HG02885 (cell line): ENCODE results near the gene TSPAN7.

Experiments
- ATAC-seq: cut with Tn5 transposase; IDR thresholded peaks from one replicate; pipeline ENCODE4 v1.9.1; 2021; ENCODE audit warnings: mild to moderate bottlenecking; ENCODE audit not compliant: unreplicated experiment, poor library complexity

Gene TSPAN7

DNA sequence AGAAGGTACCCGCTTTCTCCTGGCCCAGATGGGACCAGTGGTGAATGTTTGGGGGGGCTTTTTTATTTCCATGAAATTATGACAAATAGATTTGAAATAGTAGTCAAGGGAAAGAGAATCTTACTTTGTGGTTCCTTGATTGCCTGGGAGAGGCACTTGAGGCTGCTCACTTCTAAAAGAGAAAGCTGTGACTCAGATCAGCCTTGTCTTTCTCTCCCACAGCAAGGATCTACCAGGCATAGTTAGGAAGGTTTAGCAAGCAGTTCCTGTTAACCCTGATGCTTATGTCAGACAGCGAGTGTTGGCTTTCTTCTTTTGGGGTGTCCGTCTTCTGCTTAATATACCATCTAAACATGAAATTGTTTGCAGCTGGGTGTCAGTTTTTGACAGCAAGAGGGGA, 114.5 kb downstream of the TSPAN7 start:
- ATAC-seq, result no peak

GRCh38 chrX:38678183-38678582, 116.8 kb downstream of the TSPAN7 start:
- ATAC-seq, result no peak

- no peak for ATAC-seq
Observed at GRCh38 chrX:38678821-38679220, 117.5 kb downstream of the TSPAN7 start.

DNA sequence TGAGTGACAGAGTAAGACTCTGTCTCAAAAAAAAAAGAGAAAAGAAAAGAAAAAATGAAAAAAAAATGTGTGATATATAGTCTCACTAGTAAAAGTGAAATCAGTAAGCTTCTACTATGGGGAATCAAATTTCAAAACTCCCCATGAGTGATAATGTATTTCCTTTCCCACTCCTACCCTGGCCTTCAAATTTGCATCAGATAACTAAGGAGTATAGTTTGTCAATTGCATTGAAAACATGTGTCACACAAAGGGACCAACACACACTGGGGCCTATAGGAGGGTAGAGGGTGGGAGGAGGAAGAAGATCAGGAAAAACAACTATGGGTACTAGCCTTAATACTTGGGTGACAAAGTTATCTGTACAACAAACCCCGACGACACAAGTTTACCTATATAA, 118.4 kb downstream of the TSPAN7 start:
- no peak for ATAC-seq

GRCh38 chrX:38682095-38682494, 120.8 kb downstream of the TSPAN7 start:
- ATAC-seq, result no peak

DNA sequence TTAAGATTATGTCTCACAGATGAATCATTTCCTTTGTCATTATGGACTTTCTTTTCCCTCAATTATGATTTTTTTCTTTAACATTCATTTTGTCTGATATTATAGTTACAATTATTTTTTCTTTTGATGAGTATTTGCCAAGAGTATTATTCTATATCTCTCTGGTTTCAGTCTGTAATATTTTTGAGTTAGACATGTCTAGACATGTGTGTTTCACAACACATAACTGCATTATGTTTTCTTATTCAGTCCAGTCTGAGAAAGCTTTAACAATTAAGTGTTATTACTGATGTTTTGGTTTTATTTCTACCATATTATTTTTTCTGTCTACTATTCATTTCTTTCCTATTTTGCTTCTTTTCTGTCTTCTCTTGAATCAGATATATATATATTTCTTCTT, 131.6 kb downstream of the TSPAN7 start:
- ATAC-seq, result no peak

- ATAC-seq, result no peak
Observed at GRCh38 chrX:38694394-38694793, 133.1 kb downstream of the TSPAN7 start.

DNA sequence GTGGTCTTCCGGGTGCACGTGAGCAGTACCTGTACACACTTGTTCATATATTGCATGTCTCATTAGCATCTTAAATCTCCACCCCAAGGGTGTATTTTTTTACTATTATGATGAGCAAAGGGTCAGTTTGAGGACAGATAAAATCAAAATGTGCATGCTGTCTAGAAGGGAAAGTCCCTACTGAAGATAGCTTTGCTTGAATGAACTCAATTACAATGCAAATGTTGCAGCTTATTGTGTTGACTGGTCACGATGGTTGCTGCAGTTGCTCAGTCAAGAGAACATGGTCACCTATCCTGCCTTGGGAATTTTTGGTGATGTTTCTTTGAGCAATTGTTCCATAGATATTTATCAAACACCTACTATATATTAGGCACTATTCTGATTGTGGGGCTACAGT, 136.1 kb downstream of the TSPAN7 start:
- ATAC-seq, result no peak

DNA sequence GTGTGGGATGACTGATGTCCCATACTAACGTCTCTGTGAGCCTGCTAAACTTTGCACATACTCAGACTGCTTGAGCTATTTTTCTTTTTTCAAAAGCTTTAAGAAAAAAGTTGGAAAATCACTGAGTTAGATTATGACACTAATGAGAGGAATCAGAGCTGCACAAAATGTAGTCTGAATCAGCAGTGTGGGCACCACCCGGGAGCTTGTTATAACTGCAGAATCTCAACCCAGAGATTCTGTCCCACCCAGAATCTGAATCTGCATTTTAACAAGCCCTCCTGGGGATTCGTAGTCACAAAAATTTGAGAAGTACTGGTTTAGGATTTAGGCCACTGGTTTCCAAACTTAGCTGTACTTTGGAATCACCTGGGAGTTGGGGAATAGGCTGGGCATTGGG, 137.8 kb downstream of the TSPAN7 start:
- ATAC-seq, result no peak

DNA sequence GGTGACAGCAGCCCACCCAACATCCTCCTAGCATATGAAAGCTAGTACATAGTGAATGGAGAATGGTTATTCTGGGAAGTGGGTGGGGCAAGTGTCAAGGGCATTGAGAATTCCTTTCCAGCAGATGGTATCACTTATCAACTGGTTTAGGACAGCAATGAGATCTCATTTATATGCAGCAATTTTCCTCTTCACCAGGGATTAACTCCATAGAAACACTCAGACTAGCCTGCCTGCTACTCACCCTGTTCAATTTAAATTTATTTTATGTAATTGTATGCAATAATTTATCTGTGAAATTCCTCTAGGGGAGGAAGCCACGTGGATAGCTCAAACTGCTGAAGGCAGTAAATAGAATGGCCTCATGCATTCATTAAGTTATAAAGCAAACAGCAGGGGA, 138.4 kb downstream of the TSPAN7 start:
- no peak for ATAC-seq

DNA sequence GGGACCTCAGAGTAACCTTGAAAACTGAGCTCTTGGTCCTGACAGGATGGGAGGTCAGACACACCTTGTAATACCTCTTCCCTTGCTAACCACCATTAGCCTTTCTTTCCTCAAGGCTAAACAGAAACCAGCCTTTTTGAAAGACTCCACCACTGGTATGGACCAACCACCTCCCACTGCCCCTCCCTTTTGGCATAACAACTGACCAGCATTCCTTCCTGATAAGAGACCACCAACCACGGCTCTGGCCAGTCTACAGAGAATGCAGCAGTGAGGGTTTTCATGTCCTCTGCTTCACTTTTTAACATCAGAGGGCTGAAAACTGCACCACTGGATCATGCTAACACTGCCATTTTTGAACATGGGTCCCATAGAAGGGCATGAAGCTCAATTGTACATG, 139.7 kb downstream of the TSPAN7 start:
- no peak for ATAC-seq

GRCh38 chrX:38704146-38704882, 143.0 kb downstream of the TSPAN7 start:
- no peak for ATAC-seq

- no peak for ATAC-seq
Observed at GRCh38 chrX:38717871-38718270, 156.5 kb downstream of the TSPAN7 start.

DNA sequence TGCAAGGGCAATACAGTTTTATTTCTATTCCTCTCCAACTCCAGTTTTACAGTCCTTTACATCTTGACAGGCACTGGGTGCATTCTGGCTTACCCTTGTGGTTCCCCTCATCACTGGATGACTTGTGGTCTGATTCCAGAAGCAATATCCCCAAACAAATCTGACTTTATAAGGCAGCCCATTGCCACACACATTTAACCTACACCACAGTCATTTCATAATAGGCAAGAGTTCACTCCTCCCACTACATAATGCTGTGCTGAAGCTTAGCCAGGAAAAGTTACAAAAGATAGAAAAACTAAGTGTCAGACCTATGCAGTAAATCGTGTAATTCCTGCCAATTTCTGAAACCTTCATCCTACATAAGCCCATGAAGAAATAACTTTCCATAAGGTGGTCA, 157.0 kb downstream of the TSPAN7 start:
- no peak for ATAC-seq

DNA sequence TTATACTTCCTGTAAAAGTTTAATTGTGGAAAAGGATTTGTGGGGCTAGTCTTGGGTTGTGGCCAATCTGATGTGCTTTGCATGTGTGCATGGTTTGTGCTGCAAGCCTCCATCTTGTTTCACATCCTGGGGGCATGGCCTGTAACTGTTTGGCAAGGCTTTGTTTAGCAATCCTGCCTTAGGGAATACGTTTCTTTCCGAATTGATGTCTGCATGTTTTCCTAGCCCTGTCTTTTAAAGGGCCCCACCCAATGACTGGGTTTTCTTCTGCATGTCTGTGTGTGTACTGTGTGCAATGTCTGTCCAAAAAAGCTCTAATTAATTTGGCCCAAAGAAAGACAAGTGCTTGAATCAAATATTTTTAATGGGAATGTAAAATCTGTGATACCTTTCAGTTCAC, 165.3 kb downstream of the TSPAN7 start:
- no peak for ATAC-seq

DNA sequence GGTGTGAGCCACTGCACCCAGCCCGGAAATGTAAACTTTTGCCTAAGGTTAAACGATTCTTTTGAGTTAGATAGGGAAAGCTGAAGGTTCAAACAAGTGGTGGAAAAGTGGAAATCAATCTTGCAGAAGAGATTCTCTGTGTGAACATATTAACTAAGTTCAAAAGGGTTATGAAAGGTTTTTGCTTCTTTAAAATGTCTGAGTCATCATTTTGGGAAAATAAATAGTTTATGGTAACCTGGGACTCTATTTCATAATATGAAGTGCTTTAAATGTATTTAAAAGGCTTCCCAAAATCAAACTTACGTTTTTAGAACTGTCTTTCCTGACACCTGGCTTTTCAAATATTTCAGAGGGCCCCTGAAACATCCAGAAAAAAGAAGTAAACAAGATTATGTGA, 166.3 kb downstream of the TSPAN7 start:
- no peak for ATAC-seq

GRCh38 chrX:38732866-38733265, 171.5 kb downstream of the TSPAN7 start:
- ATAC-seq, result no peak
